ENCODE data around the gene HDAC9.
"Not testable (repeated sequence)": the region's sequence is repeated elsewhere in the genome, so short reads cannot be mapped to it uniquely, and the experiment has no call there.

HDAC9 gene

GRCh38 chr7:18702071-18702829 is 206.7 kb downstream of the HDAC9 start:
- no peak for DNase-seq (ENCODE audit: low read depth in 1 of 2, low spot score in 1 of 2)

- DNase-seq (ENCODE audit: low read depth in 1 of 2, low spot score in 1 of 2): no peak
These were observed 208.1 kb downstream of the HDAC9 start for GRCh38 chr7:18703685-18704084.

GRCh38 chr7:18706670-18707069 is 211.1 kb downstream of the HDAC9 start:
- no peak for DNase-seq (ENCODE audit: low read depth in 1 of 2, low spot score in 1 of 2)

- DNase-seq (ENCODE audit: low read depth in 1 of 2, low spot score in 1 of 2): no peak
These were observed 212.7 kb downstream of the HDAC9 start for GRCh38 chr7:18708204-18708603.

GRCh38 chr7:18715988-18716387 is 220.4 kb downstream of the HDAC9 start:
- DNase-seq (ENCODE audit: low read depth in 1 of 2, low spot score in 1 of 2): no peak

GRCh38 chr7:18721429-18721828 is 225.9 kb downstream of the HDAC9 start:
- DNase-seq (ENCODE audit: low read depth in 1 of 2, low spot score in 1 of 2): no peak

- DNase-seq (ENCODE audit: low read depth in 1 of 2, low spot score in 1 of 2): no peak
These were observed 228.8 kb downstream of the HDAC9 start for GRCh38 chr7:18724318-18724717.

- no peak for DNase-seq (ENCODE audit: low read depth in 1 of 2, low spot score in 1 of 2)
These were observed 231.7 kb downstream of the HDAC9 start for GRCh38 chr7:18727115-18727870.

GRCh38 chr7:18736012-18736411 is 240.5 kb downstream of the HDAC9 start:
- not testable (repeated sequence) for DNase-seq (ENCODE audit: low read depth in 1 of 2, low spot score in 1 of 2)

- no peak for DNase-seq (ENCODE audit: low read depth in 1 of 2, low spot score in 1 of 2)
These were observed 245.0 kb downstream of the HDAC9 start for GRCh38 chr7:18740579-18740988.

- DNase-seq (ENCODE audit: low read depth in 1 of 2, low spot score in 1 of 2): no peak
These were observed 258.5 kb downstream of the HDAC9 start for GRCh38 chr7:18753972-18754610.

GRCh38 chr7:18754766-18755165 is 259.2 kb downstream of the HDAC9 start:
- no peak for DNase-seq (ENCODE audit: low read depth in 1 of 2, low spot score in 1 of 2)

GRCh38 chr7:18755793-18756192 is 260.2 kb downstream of the HDAC9 start:
- DNase-seq (ENCODE audit: low read depth in 1 of 2, low spot score in 1 of 2): no peak

- DNase-seq (ENCODE audit: low read depth in 1 of 2, low spot score in 1 of 2): no peak
These were observed 261.0 kb downstream of the HDAC9 start for GRCh38 chr7:18756378-18757050.

- DNase-seq (ENCODE audit: low read depth in 1 of 2, low spot score in 1 of 2): no peak
These were observed 264.5 kb downstream of the HDAC9 start for GRCh38 chr7:18760046-18760445.

GRCh38 chr7:18760631-18761445 is 265.3 kb downstream of the HDAC9 start:
- DNase-seq (ENCODE audit: low read depth in 1 of 2, low spot score in 1 of 2): no peak

- no peak for DNase-seq (ENCODE audit: low read depth in 1 of 2, low spot score in 1 of 2)
These were observed 266.6 kb downstream of the HDAC9 start for GRCh38 chr7:18762189-18762588.

GRCh38 chr7:18768256-18768655 is 272.7 kb downstream of the HDAC9 start:
- no peak for DNase-seq (ENCODE audit: low read depth in 1 of 2, low spot score in 1 of 2)

GRCh38 chr7:18770154-18770811 is 274.7 kb downstream of the HDAC9 start:
- DNase-seq (ENCODE audit: low read depth in 1 of 2, low spot score in 1 of 2): no peak

- no peak for DNase-seq (ENCODE audit: low read depth in 1 of 2, low spot score in 1 of 2)
These were observed 275.3 kb downstream of the HDAC9 start for GRCh38 chr7:18770822-18771221.
